DND-41 (cell line): ENCODE data around the gene ZBTB8B.

ENCODE experiments used
- ATAC-seq: fragments of 200-7000 bp; cut with Tn5 transposase; 3 replicates; pipeline ENCODE4 v1.9.1; 2021; ENCODE audit warnings: low read depth; ENCODE audit not compliant: insufficient read depth
- DNase-seq: peaks from one replicate; pipeline ENCODE4 v3.0.0-alpha.2; 2020
- H2AFZ ChIP-seq: 2 replicates; pipeline ENCODE4 v1.6.0; 2012; ENCODE audit warnings: low read depth, low read length
- H3K27ac ChIP-seq: 2 replicates; pipeline ENCODE4 v1.5.1; 2012; ENCODE audit warnings: low read length, inconsistent platforms
- H3K27me3 ChIP-seq: fragments of 200-600 bp; sonication (generic); 2 replicates; pipeline ENCODE4 v1.6.0; 2012; ENCODE audit warnings: low read length, mild to moderate bottlenecking, inconsistent platforms; ENCODE audit not compliant: insufficient read depth, poor library complexity
- H3K36me3 ChIP-seq: 2 replicates; pipeline ENCODE4 v1.5.1; 2012; ENCODE audit warnings: low read length, inconsistent platforms; ENCODE audit not compliant: insufficient read depth
- H3K4me1 ChIP-seq: 2 replicates; pipeline ENCODE4 v1.5.1; 2012; ENCODE audit warnings: mild to moderate bottlenecking, low read length; ENCODE audit not compliant: insufficient read depth
- H3K4me2 ChIP-seq: 2 replicates; pipeline ENCODE4 v1.6.0; 2012; ENCODE audit warnings: mild to moderate bottlenecking, moderate library complexity, low read length, inconsistent platforms; ENCODE audit not compliant: insufficient read depth
- H3K4me3 ChIP-seq, 2 experiments: fragments of 200-600 bp in 1 of 2; shearing (Covaris generic) in 1 of 2; 2 replicates each; pipeline ENCODE4 v1.5.1; 2012 to 2016; ENCODE audit warnings: inconsistent platforms in 2 of 2, low read length in 2 of 2, mild to moderate bottlenecking in 2 of 2, low read depth in 1 of 2, moderate library complexity in 1 of 2
- H3K79me2 ChIP-seq: 2 replicates; pipeline ENCODE4 v1.6.0; 2012; ENCODE audit warnings: low read length, inconsistent platforms; ENCODE audit not compliant: insufficient read depth
- H3K9ac ChIP-seq: 2 replicates; pipeline ENCODE4 v1.6.0; 2012; ENCODE audit warnings: low read depth, mild to moderate bottlenecking, inconsistent platforms, low read length, moderate library complexity
- H3K9me3 ChIP-seq: 2 replicates; pipeline ENCODE4 v1.5.1; 2012; ENCODE audit warnings: low read length, moderate library complexity, mild to moderate bottlenecking, inconsistent platforms; ENCODE audit not compliant: insufficient read depth, severe bottlenecking
- H4K20me1 ChIP-seq: 2 replicates; pipeline ENCODE4 v1.6.0; 2012; ENCODE audit warnings: low read length; ENCODE audit not compliant: insufficient read depth
- EZH2 ChIP-seq: IDR thresholded peaks from 3 replicates; pipeline ENCODE4 v1.6.1; 2012; ENCODE audit warnings: borderline replicate concordance, low read depth, mild to moderate bottlenecking, moderate library complexity, low read length, inconsistent platforms; ENCODE audit not compliant: severe bottlenecking
- TF ChIP-seq, protein P1 (sequence below): IDR thresholded peaks from 2 replicates; pipeline ENCODE4 v1.5.1; 2012; ENCODE audit warnings: borderline replicate concordance, low read length, moderate library complexity, mild to moderate bottlenecking; ENCODE audit not compliant: poor library complexity, severe bottlenecking; ENCODE audit errors: extremely low read depth

The ZBTB8B gene

DNA sequence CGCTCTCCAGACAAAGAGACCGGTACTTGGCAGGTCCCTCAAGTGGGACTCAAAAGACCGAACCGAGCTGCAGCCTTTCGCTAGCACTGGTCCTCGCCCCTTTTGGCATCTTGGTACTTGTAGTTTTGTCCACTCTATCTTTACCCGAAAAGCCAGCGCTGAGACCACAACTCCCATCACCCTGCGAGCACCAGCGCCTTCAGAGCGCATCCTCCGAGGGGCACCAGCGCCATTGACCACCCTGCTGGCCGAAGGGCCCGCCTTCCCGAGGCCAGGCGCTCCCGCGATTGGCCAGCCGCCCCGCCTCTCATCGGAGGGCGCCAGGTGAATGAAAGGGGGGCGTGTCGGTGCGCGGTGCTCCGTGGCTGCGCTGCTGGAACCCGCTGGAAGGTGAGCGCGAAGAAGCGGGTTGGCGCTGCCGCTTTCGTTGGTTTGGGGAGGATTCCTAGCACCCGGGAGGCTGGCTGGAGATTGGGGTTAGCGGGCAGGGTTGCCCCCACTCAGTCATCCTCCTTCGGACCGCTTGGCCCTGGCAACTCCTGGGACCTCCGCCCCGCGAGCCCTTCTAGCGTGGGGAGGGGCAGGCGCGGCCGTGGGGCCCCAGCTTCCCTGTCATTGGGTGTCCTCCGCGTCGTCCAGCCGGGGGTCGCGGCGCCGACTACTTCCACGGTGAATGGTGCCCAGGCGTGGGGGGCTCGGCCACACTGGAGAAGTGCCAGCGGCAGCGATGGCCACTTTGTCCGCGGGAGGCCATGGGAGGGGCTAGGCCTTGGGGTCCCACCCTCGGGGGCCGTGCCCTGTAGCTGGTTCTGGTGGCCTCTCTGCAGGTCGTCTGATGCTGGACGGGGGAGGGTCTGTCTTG lies at the start of gene ZBTB8B:
Gene ZBTB8B, plus strand, starts transcription at position 357 of the 862 bp plus-strand sequence. CDS start 5,553 bp downstream, outside the sequence.
- Histone ChIP-seq H3K4me1 (no peaks in the 10 kb centered on the region), H3K4me3 (no peak within 1 kb of the TSS), H3K9me3 (no peaks in the 10 kb centered on the region), H3K27me3 (peaks cover 4% of the 10 kb centered on the region), H4K20me1 (no peaks in the 10 kb centered on the region), H3K36me3 (no peaks in the 10 kb centered on the region), H3K9ac (no peak within 1 kb of the TSS), H3K27ac (no peak within 1 kb of the TSS), H3K4me2 (no peak within 1 kb of the TSS), H2AFZ (no peak within 1 kb of the TSS), H3K79me2 (no peaks in the 10 kb centered on the region)
- ATAC-seq (no peak), DNase-seq (no peak)
- TF ChIP-seq EZH2 = no peak
- TF ChIP-seq, protein P1, sequence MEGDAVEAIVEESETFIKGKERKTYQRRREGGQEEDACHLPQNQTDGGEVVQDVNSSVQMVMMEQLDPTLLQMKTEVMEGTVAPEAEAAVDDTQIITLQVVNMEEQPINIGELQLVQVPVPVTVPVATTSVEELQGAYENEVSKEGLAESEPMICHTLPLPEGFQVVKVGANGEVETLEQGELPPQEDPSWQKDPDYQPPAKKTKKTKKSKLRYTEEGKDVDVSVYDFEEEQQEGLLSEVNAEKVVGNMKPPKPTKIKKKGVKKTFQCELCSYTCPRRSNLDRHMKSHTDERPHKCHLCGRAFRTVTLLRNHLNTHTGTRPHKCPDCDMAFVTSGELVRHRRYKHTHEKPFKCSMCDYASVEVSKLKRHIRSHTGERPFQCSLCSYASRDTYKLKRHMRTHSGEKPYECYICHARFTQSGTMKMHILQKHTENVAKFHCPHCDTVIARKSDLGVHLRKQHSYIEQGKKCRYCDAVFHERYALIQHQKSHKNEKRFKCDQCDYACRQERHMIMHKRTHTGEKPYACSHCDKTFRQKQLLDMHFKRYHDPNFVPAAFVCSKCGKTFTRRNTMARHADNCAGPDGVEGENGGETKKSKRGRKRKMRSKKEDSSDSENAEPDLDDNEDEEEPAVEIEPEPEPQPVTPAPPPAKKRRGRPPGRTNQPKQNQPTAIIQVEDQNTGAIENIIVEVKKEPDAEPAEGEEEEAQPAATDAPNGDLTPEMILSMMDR = no peak

DNA sequence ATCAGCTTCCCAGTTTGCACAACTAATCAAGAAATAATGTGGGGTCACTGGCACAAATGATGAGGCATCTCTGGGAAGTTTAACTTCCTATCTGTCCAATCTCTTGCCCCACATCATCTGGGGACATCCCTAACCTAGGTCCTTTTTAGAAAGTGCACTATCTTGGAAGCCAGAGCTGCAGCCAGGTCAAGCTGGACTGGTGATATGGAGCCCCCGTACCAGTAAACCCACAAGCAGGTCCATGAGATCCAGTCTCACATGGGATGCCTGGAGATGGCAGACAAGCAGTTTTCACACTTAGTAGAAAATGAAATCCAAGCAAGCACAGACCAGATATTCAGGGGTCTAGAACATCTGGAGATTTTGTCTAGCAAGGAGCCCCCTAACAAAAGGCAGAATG lies 43.1 kb upstream of the ZBTB8B start:
- Histone ChIP-seq H3K9ac (no peak overlapping the region), H3K36me3 (no peaks in the 10 kb centered on the region), H3K79me2 (no peaks in the 10 kb centered on the region), H2AFZ (no peak overlapping the region), H3K4me3 (no peak overlapping the region), H3K9me3 (no peaks in the 10 kb centered on the region), H3K27me3 (peaks cover 34% of the 10 kb centered on the region), H3K4me1 (no peaks in the 10 kb centered on the region), H3K27ac (no peak overlapping the region), H3K4me2 (no peak overlapping the region), H4K20me1 (no peaks in the 10 kb centered on the region)
- no peak for ATAC-seq
- DNase-seq = no peak
- TF ChIP-seq, protein P1 = no peak
- no peak for TF ChIP-seq EZH2

DNA sequence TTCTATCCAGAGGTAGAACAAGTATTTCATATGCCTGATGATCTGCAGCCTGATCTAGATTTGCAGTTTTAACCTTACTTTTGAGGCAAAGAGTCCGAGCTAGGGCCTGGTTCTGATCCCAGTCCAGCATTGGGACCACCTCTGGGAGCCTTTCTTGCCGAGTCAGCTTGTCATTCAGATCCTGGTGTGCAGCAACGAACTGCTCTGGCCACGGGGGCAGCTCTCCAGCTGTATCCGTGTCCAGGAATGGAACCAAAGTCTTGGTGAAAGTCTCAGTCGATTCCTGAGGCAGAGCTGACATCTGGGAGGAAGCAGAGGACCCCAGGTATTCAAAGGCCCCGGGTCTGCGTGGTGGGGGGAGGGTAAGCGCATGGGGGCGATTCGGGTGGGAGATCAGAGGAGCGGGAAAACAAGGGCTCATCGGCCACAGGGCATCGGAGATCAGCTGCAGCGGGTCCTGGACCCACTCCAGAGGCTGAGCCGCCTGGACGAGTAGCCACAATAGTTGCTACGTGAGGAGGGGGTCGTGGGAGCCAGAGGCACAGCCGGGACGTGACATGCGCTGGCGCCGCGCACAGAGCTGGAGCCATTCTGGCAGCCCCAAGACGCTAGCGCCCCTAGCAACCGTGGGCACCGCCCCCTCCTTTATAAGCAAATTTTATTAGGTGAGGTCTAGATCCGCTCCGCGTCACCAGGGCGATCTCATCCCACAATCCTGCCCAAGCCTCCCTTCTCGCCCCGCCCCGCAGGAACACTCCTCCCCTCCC lies 38.2 kb upstream of the ZBTB8B start:
- no peak overlapping the region for H3K9ac ChIP-seq
- H3K4me3 ChIP-seq = no peak overlapping the region
- no peaks in the 10 kb centered on the region for H3K9me3 ChIP-seq
- no peaks in the 10 kb centered on the region for H3K79me2 ChIP-seq
- H3K27ac ChIP-seq = no peak overlapping the region
- peaks cover 29% of the 10 kb centered on the region for H3K27me3 ChIP-seq
- TF ChIP-seq EZH2 = no peak
- TF ChIP-seq, protein P1 = no peak
- H2AFZ ChIP-seq = no peak overlapping the region
- H3K4me1 ChIP-seq = no peaks in the 10 kb centered on the region
- H3K4me2 ChIP-seq = no peak overlapping the region
- H3K36me3 ChIP-seq = no peaks in the 10 kb centered on the region
- no peaks in the 10 kb centered on the region for H4K20me1 ChIP-seq
- no peak for DNase-seq
- no peak for ATAC-seq
